Hepatic stellate cell (primary cell): Measurements from ENCODE around the gene RBM4B.
"Not testable (repeated sequence)": the region's sequence is repeated elsewhere in the genome, so short reads cannot be mapped to it uniquely, and the experiment has no call there.

Experiments used
- DNase-seq: peaks from one replicate; pipeline ENCODE4 v3.0.0; 2011; ENCODE audit warnings: low spot score

Gene RBM4B

GRCh38 chr11:66677599-66678375 lies at the start of gene RBM4B:
Gene RBM4B (minus strand): TSS chr11:66677887. CDS start chr11:66677079, 808 bp downstream.
- DNase-seq, result peak; percentile 99

- no peak for DNase-seq
Measured at GRCh38 chr11:66725647-66726046, 48.0 kb upstream of the RBM4B start.

GRCh38 chr11:66725114-66725513 lies 47.4 kb upstream of the RBM4B start:
- DNase-seq, result no peak

GRCh38 chr11:66724167-66724566 lies 46.5 kb upstream of the RBM4B start:
- not testable (repeated sequence) for DNase-seq

- no peak for DNase-seq
Measured at GRCh38 chr11:66723693-66724092, 46.0 kb upstream of the RBM4B start.

GRCh38 chr11:66722745-66723651 lies 45.3 kb upstream of the RBM4B start:
- no peak for DNase-seq

GRCh38 chr11:66721939-66722338 lies 44.3 kb upstream of the RBM4B start:
- no peak for DNase-seq

- DNase-seq, result no peak
Measured at GRCh38 chr11:66720899-66721470, 43.3 kb upstream of the RBM4B start.

- DNase-seq, result peak; percentile 46
Measured at GRCh38 chr11:66720223-66720898, 42.7 kb upstream of the RBM4B start.

- no peak for DNase-seq
Measured at GRCh38 chr11:66719111-66719872, 41.6 kb upstream of the RBM4B start.

GRCh38 chr11:66718320-66718971 lies 40.8 kb upstream of the RBM4B start:
- DNase-seq, result no peak

GRCh38 chr11:66717925-66718319 lies 40.2 kb upstream of the RBM4B start:
- no peak for DNase-seq

- no peak for DNase-seq
Measured at GRCh38 chr11:66716996-66717395, 39.3 kb upstream of the RBM4B start.

- no peak for DNase-seq
Measured at GRCh38 chr11:66715346-66716085, 37.8 kb upstream of the RBM4B start.

- DNase-seq, result no peak
Measured at GRCh38 chr11:66713746-66714480, 36.2 kb upstream of the RBM4B start.

GRCh38 chr11:66710384-66710930 lies 32.8 kb upstream of the RBM4B start:
- DNase-seq, result no peak

GRCh38 chr11:66708701-66709100 lies 31.0 kb upstream of the RBM4B start:
- DNase-seq, result no peak

- DNase-seq, result no peak
Measured at GRCh38 chr11:66708094-66708493, 30.4 kb upstream of the RBM4B start.

- DNase-seq, result no peak
Measured at GRCh38 chr11:66707486-66707885, 29.8 kb upstream of the RBM4B start.
